T-helper 17 cell (primary cell): ENCODE results near the gene S100A7. TPM values are rescaled to one million over a fixed set of nuclear protein-coding genes. Genes with fewer than 3 reads are reported as not detected.
"Not testable (repeated sequence)": the region's sequence is repeated elsewhere in the genome, so short reads cannot be mapped to it uniquely, and the experiment has no call there.

Experiments used
- ATAC-seq: fragments of 150-1000 bp; cut with Tn5 transposase; 2 replicates; pipeline ENCODE4 v1.10.0; 2021; ENCODE audit warnings: mild to moderate bottlenecking, moderate library complexity
- DNase-seq, 3 donors: peaks; one replicate each; pipeline versions ENCODE4 v3.0.0 to v3.0.0-alpha.2; 2020 to 2021
- H3K9me3 ChIP-seq: one replicate; pipeline ENCODE4 v1.7.0; 2013; ENCODE audit warnings: low read length, mild to moderate bottlenecking; ENCODE audit not compliant: control insufficient read depth, poor library complexity, severe bottlenecking
- H3K27ac Mint-ChIP-seq: one replicate; pipeline ENCODE4 v1.8.0; 2022; ENCODE audit warnings: mild to moderate bottlenecking, moderate library complexity, mixed read lengths
- H3K27me3 Mint-ChIP-seq: one replicate; pipeline ENCODE4 v1.8.0; 2022; ENCODE audit warnings: mixed read lengths
- H3K36me3 Mint-ChIP-seq: one replicate; pipeline ENCODE4 v1.8.0; 2022; ENCODE audit warnings: low read depth, mixed read lengths
- H3K4me1 Mint-ChIP-seq: one replicate; pipeline ENCODE4 v1.8.0; 2022; ENCODE audit warnings: mild to moderate bottlenecking, mixed read lengths
- H3K4me3 Mint-ChIP-seq: one replicate; pipeline ENCODE4 v1.8.0; 2022; ENCODE audit warnings: mild to moderate bottlenecking, moderate library complexity, mixed read lengths
- total RNA-seq, 4 donors: library from RNA in 2 of 4; stranded (reverse) in 2 of 4; gene quantifications; one replicate each; pipeline ENCODE4 v1.2.3 and lab custom pipeline; 2022 to 2026

Gene S100A7
- total RNA-seq, 2 donors from 2014 or later, result not detected

DNA sequence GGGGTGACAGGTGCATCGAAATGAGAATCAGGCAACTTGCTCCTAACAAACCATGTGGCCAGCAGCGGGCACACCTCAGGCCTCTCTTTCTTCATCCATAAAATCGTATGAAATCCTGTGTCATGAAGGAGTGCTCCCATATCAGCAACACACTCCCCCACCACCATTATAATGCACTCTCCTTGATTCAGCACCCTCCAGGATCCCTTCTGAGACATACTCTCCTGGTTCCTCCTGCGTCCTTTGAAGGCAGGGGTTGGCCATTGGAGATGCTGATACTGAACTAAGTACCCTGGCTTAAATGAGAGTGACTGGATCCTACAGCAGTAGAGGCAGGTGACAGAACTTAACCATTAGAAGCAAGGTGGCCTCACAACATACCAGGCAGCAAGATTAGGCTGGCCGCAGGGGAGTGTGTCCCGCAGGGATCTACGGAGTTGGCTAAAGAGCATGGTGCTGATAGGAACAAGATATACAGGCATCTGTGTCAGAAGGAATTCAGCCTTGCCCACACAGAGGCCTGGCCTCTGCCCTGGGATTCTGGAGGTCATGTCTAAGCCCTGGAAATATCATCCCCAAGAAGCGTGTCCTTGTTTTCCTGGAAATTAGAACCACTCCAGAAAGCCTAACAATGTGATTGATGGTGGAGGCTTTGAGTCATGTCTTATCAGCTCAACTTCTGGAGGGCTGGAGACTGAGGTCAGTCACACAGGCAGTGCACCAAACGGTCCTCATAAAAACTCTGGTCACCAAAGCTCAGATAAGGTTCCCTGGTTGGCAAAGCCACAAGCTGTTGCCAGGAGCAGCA, 27.4 kb downstream of the S100A7 start:
- Mint-ChIP-seq H3K27me3 (peaks cover 61% of the 10 kb centered on the region), H3K27ac (no peak overlapping the region), H3K4me3 (no peak overlapping the region), H3K4me1 (no peaks in the 10 kb centered on the region), H3K36me3 (no peaks in the 10 kb centered on the region)
- DNase-seq (no peak), ATAC-seq (no peak)
- H3K9me3 ChIP-seq, result no peaks in the 10 kb centered on the region

GRCh38 chr1:153431928-153432327, 28.5 kb downstream of the S100A7 start:
- Mint-ChIP-seq H3K27ac (no peak overlapping the region), H3K4me1 (no peaks in the 10 kb centered on the region), H3K36me3 (no peaks in the 10 kb centered on the region), H3K4me3 (no peak overlapping the region), H3K27me3 (peaks cover 63% of the 10 kb centered on the region)
- ATAC-seq (no peak), DNase-seq (no peak)
- H3K9me3 ChIP-seq, result no peaks in the 10 kb centered on the region

DNA sequence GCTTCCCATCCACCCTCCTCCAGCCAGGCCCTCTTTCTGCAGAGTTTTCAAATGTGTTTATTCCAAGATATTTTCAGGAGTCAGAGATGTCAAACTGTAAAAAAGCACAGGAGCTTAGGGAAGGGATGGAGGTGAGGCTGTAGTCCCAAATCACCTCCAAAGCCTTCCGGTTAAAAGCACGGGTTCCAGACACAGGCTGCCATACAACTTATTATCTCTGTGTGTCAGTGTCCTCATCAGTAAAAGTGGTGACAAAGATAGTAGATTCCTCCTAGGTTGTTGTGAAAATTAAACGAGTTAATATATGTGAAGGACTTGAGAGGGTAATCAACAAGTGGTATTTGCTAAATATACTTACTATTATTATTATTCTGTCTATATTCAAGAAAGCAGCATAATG, 29.0 kb downstream of the S100A7 start:
- ATAC-seq, result no peak
- Mint-ChIP-seq H3K27me3 (peaks cover 62% of the 10 kb centered on the region), H3K4me1 (no peaks in the 10 kb centered on the region), H3K36me3 (no peaks in the 10 kb centered on the region), H3K4me3 (no peak overlapping the region), H3K27ac (no peak overlapping the region)
- no peak for DNase-seq
- no peaks in the 10 kb centered on the region for H3K9me3 ChIP-seq

GRCh38 chr1:153431002-153431401, 29.4 kb downstream of the S100A7 start:
- H3K9me3 ChIP-seq, result no peaks in the 10 kb centered on the region
- H3K27ac Mint-ChIP-seq, result no peak overlapping the region
- no peak overlapping the region for H3K4me3 Mint-ChIP-seq
- no peak for DNase-seq
- H3K4me1 Mint-ChIP-seq, result no peaks in the 10 kb centered on the region
- H3K36me3 Mint-ChIP-seq, result no peaks in the 10 kb centered on the region
- H3K27me3 Mint-ChIP-seq, result peaks cover 59% of the 10 kb centered on the region
- ATAC-seq, result no peak

DNA sequence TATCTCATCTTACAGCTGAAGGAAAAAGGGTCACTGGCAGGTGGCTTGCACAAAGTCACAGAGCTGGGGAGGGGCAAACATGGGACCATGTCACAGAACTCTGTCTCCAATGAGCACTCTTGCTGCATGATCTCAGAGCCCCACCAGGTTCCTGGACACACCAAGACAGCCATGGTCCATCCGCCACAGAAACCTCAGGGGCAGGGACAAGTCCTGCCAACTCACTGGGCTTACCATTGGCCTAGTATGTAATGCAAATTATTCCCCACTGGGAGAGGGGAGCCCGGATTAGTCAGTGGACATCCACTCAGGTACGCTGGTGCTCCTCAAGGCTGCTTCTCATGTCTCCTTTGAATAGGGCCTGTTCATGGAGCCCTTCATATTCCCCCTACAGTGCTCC, 29.9 kb downstream of the S100A7 start:
- no peak for DNase-seq
- Mint-ChIP-seq H3K4me3 (no peak overlapping the region), H3K36me3 (no peaks in the 10 kb centered on the region), H3K27me3 (peaks cover 63% of the 10 kb centered on the region), H3K27ac (no peak overlapping the region), H3K4me1 (no peaks in the 10 kb centered on the region)
- H3K9me3 ChIP-seq, result no peaks in the 10 kb centered on the region
- no peak for ATAC-seq

- Mint-ChIP-seq H3K4me3 (no peak overlapping the region), H3K36me3 (no peaks in the 10 kb centered on the region), H3K4me1 (no peaks in the 10 kb centered on the region), H3K27me3 (peaks cover 67% of the 10 kb centered on the region), H3K27ac (no peak overlapping the region)
- ATAC-seq, result no peak
- no peaks in the 10 kb centered on the region for H3K9me3 ChIP-seq
- no peak for DNase-seq
Measured at GRCh38 chr1:153430166-153430553, 30.3 kb downstream of the S100A7 start.

DNA sequence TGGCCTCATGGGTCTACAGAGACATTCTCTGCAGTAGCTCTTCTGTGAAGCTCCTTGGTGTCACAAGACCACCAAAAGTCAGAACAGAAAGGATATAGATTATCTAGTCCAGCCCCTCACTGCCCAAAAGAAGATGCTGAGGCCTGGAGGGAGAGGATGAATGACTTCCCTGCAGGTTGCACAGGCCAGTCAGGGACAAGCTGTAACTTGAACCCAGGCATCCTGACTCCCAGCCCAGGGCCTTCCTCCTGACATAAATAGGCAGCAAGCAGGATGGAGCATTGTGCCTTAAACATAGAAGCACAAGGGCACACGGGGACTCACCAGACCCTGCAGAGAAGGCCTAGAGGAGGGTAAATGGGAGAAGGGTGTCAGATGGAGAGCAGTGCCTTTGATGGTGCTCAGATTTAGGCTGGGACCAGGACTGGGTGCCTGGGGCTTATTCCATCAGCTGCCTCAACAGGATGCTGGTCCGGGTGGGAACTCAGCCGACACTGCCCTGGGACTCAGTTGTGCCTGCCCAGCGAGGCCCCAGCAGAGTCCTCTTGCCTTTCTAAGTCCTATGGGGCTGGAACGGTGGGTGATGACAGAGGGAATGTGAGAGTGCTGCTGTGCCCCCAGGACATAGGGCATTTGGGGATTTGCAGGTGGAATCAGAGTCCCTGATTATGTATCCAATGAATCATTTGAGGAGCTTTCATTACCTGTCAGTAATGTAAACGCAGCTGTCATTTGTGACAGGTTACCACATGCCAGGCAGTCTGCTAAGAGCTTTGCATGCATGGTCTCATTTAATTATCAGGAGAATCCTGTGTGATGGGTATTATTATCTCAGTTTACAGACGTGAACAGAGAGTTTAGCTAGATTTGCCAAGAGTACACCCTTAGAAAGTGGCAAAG, 30.9 kb downstream of the S100A7 start:
- Mint-ChIP-seq H3K4me1 (no peaks in the 10 kb centered on the region), H3K27me3 (peaks cover 68% of the 10 kb centered on the region), H3K27ac (no peak overlapping the region), H3K4me3 (no peak overlapping the region), H3K36me3 (no peaks in the 10 kb centered on the region)
- no peaks in the 10 kb centered on the region for H3K9me3 ChIP-seq
- ATAC-seq, result no peak
- DNase-seq, result no peak

GRCh38 chr1:153428791-153429190, 31.7 kb downstream of the S100A7 start:
- ATAC-seq (no peak), DNase-seq (no peak)
- Mint-ChIP-seq H3K4me3 (no peak overlapping the region), H3K36me3 (no peaks in the 10 kb centered on the region), H3K4me1 (no peaks in the 10 kb centered on the region), H3K27ac (no peak overlapping the region), H3K27me3 (peaks cover 73% of the 10 kb centered on the region)
- no peaks in the 10 kb centered on the region for H3K9me3 ChIP-seq

DNA sequence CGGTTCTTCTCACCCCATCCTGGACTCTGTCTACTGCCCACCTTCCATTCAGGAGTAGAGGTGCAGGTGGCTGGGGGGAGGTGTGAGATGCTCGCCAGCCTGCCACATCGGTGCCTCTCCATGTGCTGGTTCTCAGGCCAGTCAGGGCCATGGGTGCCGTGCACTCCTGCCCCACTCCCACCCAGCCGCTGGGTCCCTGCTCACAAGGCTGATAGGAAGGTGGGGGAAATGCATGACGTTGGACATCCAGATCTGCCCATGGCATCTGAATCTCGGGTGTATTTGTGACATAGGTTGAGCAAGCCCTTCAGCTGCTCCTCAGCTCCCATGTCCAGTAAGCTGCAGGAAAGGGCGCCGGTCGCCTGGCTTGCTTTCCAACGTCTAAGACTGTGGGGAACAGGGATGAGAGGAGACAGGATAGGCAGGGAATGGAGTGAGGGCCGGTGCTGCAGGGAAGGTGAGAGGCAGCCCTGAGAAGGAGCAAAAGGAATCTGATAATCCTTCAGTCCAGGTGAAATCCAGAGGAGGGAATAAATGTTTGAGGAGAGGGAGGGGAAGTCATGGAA, 32.3 kb downstream of the S100A7 start:
- ATAC-seq, result no peak
- H3K4me3 Mint-ChIP-seq, result no peak overlapping the region
- no peak for DNase-seq
- H3K27ac Mint-ChIP-seq, result no peak overlapping the region
- no peaks in the 10 kb centered on the region for H3K4me1 Mint-ChIP-seq
- no peaks in the 10 kb centered on the region for H3K9me3 ChIP-seq
- no peaks in the 10 kb centered on the region for H3K36me3 Mint-ChIP-seq
- H3K27me3 Mint-ChIP-seq, result peaks cover 70% of the 10 kb centered on the region

DNA sequence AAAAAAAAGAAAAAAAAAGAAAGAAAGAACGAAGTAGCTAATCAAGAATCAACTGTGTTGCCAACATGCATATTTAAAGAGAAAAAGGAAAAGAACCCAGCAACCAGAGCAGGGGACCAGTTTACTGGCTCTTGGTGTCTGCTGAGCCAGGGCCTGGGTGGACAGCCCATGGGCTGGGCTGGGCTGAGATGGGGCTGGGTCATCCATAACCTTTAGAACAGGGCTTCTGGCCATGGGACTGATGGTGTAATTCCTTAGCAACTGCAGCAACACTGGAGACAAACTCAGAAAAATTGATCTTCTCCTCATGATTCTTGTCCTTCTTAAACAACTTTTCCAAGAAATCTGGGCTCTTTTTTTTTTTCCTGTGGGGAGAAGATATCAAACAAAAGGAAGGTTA, 33.6 kb downstream of the S100A7 start:
- H3K4me1 Mint-ChIP-seq, result no peaks in the 10 kb centered on the region
- no peak overlapping the region for H3K27ac Mint-ChIP-seq
- H3K4me3 Mint-ChIP-seq, result no peak overlapping the region
- peaks cover 61% of the 10 kb centered on the region for H3K27me3 Mint-ChIP-seq
- DNase-seq (no peak), ATAC-seq (no peak)
- H3K36me3 Mint-ChIP-seq, result no peaks in the 10 kb centered on the region
- H3K9me3 ChIP-seq, result no peaks in the 10 kb centered on the region

- peak; percentile 27 to 62 (median 30) for DNase-seq
- no peaks in the 10 kb centered on the region for H3K36me3 Mint-ChIP-seq
- no peaks in the 10 kb centered on the region for H3K4me1 Mint-ChIP-seq
- H3K27me3 Mint-ChIP-seq, result peaks cover 62% of the 10 kb centered on the region
- H3K9me3 ChIP-seq, result no peaks in the 10 kb centered on the region
- H3K4me3 Mint-ChIP-seq, result no peak overlapping the region
- H3K27ac Mint-ChIP-seq, result peak overlapping the region; percentile 8
- ATAC-seq, result peak; percentile 54
Measured at GRCh38 chr1:153422450-153423068, 37.9 kb downstream of the S100A7 start.

- no peak for ATAC-seq
- no peaks in the 10 kb centered on the region for H3K4me1 Mint-ChIP-seq
- no peak overlapping the region for H3K27ac Mint-ChIP-seq
- no peaks in the 10 kb centered on the region for H3K36me3 Mint-ChIP-seq
- no peak overlapping the region for H3K4me3 Mint-ChIP-seq
- H3K27me3 Mint-ChIP-seq, result peaks cover 47% of the 10 kb centered on the region
- DNase-seq, result no peak
- no peaks in the 10 kb centered on the region for H3K9me3 ChIP-seq
Measured at GRCh38 chr1:153420306-153420705, 40.1 kb downstream of the S100A7 start.

DNA sequence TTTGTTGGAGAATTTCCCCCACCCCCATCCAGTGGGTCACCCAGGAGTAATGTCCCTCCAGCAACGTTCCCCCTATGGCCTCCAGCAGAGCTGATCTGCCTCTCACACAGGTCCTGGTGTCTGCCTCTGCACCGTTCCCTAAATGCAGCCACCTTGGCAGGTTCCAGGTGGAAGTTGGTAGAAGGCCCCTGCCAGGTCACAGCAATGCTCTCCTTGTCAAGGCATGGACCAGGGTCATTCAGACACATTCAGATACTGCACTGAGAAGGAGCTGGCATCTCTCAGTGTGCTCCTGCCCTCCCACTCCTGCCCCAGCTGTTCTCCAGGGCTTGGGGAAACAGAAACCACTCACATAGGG, 41.0 kb downstream of the S100A7 start:
- not testable (repeated sequence) for H3K27ac Mint-ChIP-seq, H3K4me3 Mint-ChIP-seq, DNase-seq, H3K4me1 Mint-ChIP-seq, ATAC-seq, H3K36me3 Mint-ChIP-seq, H3K9me3 ChIP-seq
- H3K27me3 Mint-ChIP-seq, result peaks cover 38% of the 10 kb centered on the region
